ENCODE measurements around the gene PLXNA1.
A peak's percentile ranks its signal among the peaks of the same experiment; 100 is the strongest.

PLXNA1 gene

DNA sequence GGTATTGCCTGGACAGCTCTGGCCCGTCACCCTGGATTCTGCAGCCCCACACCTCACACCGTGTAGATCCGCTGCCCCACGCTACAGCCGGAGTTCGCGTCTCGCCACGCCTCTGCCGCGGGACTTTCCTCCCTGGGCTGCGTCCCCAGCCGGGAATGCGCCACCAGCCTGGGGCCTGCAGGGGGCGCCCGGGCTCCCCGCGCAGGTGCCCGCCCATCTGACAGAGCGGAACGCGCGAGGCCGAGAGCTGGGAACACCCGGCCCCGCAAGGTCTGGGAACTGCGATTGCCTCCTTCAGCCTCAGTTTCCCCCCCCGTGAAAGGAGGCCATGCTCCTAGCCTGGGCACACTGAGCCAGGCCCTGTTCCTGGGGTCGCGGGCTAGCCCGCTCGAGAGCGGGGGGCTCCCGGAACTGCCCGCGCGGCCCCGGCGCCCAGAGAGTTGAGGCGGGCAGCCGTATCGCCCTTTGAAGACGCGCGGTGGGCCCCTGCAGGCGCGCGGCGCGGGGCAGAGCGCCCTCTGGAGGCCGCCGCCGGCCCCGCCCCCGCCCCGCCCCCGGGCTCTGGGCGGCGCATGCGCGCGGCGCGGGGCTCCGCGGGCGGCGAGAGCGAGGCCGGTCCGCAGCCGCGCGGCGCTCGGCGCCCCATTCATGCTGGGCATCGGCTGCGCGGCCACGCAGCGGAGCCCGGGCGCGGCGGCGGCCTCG is at the start of gene PLXNA1:
TSS of gene PLXNA1 (plus strand) at position 645 of the 705 bp plus-strand sequence. CDS start 5,479 bp downstream, outside the sequence.
- peak; percentile 96 for DNase-seq

DNA sequence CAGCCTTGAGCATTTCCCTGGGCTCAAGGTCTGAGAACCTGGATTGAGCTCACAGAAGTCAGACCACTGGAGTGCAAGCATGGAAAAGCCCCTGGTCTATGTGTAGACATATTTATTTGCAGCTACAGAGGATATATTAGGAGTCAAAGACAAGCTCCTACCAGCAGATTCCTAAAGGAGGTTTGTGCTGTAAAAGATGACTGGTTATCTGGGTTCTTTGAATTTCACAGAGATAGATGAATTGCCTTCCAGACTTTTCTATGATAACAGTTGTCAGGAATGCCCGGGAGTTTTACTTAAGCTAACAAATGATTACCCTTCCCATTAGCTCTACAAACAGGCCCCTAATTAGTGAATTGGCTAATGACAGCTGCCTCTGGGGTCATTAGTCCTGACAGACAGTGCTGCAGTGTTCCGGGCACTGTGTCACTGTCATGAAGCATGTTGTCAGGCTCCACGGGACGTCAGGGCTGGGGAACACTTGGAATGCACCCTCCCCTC is 48.8 kb upstream of the PLXNA1 start:
- DNase-seq, result no peak

DNA sequence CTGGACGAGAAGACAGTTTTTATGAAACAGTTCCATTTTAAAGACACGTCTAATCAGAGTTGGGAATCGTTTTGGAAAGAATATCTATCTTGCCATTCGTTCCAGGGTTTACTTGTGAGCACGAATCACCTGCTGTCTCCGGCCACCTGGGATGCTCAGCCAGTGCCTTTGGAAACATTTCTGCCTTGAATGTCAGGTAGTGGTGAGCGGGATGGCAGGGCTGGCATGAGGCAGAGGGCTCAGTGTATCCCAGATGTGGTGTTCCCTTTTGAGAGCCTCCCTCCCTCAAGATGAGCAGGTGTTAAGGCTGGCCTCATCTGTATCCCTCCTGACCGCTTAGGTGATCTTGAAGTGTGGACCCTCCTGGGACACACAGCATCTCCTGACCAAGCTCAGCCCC is 47.9 kb upstream of the PLXNA1 start:
- no peak for DNase-seq

DNA sequence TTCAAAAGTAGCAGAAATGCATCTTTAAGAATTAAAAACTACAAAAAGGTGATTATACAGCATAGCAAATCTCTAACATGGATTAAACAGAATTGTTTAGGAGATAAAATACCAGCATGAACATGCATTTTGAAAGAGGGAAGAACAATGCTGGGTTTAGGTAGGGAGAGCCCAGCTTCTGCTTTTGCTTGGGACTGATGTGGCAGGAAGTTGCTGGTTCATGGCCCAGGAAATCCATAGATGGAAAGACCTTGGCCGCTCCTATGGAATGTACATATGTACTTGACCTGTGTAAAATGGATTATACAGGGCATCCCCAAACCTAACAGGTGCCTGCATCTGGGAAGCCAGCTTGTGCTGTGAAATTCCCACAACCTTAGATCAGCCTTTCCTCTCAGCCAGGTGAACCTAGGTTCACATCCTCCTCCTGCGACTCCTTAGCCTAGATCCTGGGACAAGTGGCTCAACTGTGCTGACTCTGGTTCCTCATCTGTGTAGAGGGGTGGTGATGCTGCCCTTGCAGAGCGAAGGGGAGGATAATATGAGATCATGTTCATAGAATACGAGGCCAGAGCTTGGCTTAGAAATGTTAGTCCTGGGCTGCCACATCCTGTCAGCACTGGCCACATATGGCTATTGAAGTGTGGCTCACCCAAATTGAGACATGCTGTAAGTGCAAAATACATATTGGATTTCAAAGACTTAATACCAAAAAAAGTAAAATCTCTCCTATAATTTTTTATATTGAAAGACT is 47.0 kb upstream of the PLXNA1 start:
- DNase-seq, result no peak

DNA sequence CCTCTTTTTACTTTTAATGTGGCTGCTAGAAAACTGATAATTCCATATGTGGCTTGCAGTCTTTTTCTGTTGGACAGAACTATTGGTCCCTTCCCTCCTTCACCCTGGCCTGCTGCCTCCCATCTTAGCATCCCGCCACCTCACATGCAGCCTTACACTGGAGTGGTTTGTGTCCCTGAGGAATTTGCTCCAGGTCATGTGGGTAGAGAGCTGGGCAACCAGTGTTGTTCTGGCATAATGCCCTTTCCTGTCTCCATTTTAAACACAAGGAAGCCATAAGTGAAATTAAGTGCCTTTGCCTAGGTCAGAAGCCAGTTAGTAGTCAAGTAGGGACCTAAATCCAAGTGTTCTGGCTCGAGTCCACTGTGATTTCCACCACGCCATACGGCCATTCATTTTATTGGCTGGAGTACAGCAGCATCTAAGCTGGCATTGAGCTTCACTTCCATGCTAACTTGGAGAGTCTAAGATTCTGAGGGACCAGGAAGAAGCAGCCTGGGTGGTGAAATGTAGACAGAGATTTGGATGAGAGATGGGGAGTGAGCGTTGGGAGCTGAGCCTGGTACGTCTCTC is 46.0 kb upstream of the PLXNA1 start:
- no peak for DNase-seq

DNA sequence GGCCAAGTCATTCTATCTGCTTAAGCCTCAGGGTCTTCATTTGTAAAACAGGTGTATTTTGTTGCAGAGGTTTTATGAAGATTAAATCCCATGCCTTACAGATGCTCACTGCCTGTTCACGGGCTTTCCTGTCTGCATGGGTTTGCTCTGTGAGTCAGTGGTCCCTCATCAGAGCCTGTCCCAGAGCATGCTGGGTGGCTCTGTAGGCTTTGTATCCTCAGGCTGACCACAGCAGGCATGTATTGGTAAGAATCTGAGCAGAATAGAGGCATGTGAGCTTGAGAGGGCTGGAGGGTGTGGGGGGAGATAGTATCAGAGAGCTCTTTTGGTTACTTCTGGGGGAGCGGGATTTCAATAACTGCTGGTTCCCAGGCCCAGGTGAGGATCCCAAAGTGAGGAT is 45.4 kb upstream of the PLXNA1 start:
- DNase-seq, result no peak

DNA sequence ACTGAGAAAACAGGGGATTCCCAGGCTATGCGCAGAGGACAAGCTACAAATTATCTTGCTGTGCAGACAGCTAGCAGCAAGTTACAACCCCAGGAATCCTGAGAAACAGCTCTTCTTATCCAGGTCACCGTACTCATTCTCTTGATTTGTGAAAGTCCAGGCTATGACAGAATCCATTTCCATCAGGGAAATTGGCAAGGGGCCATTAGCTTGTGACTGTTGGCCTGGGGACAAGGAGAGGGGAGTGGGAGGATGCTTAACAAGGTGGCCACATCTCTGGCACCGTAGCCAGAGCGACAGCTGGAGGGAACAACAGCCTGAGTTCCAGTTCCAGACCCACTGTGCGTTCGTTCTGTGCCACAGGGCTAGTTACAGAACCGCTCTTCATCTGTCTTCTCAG is 44.9 kb upstream of the PLXNA1 start:
- no peak for DNase-seq

DNA sequence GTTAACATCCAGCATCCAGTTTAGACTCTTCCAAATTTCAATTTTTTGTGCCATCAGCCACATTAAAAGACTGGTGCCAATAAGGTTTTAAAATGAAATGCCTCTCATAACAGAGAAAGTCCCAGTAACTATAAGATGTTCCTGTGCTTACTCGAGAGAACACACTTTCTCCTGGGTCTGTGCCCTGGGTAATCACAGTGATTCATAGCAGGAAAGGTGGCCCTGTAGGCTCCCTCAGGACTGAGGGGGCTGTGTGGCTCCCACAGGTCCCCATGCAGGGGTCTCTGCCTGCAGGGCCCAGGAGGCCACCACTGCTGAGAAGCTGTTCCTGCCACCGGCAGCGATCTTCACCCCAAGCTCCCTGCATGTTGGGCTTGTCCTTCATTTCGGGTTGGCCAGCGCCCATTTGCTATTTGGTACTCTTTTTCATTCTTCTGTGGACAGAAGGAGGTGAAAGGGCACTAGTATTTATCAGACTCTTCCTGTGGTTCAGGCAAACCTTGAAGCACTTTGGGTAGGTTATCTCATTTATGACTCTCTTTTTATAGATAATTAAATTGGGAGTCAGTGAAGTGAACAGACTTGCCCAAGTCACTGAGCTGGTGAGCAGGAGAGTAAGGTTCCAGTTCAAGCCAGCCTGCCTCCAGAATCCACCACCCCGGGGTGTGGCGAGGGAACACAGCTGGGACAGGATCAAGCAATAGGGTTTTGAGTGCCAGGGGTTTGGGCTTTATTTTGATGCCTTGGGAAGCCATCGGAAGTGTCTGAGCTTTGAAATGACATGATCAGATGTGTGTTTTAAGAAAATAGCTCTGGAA is 44.2 kb upstream of the PLXNA1 start:
- no peak for DNase-seq

DNA sequence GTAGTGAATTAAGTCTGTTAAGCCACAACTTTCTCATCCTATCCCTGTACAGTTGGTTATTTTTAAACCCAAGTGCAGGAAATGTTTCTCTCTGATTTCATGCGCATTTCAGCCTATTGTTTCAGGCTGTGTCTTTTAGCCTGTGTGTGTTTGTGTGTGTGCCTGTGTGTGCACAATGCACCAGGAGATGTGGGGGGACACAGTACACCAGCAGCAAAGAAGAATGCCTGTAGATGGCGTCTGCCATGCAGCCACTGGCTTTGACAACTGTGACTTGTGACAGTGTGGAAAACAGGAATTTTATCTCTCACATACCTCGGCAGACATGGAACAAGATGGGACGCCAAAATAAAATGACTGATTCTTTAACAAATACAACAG is 43.6 kb upstream of the PLXNA1 start:
- no peak for DNase-seq

DNA sequence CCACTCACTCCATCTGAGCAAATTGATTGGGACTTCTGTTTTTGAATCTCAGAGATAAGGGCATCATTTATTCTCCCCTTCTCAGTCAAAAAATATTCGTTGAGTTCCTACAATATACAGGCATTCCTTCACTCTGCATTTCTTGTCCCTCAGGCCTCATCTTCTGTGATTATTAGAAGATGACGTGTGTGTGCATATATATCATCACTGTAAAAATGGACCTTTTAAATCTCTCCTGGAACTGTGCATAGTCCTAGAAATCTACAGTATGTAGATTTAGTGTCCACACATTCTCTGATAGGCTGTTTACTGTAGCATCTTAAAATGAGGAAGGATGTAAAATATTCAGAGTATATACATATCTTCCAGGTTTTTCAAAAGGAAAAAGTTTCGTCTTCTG is 43.2 kb upstream of the PLXNA1 start:
- no peak for DNase-seq

DNA sequence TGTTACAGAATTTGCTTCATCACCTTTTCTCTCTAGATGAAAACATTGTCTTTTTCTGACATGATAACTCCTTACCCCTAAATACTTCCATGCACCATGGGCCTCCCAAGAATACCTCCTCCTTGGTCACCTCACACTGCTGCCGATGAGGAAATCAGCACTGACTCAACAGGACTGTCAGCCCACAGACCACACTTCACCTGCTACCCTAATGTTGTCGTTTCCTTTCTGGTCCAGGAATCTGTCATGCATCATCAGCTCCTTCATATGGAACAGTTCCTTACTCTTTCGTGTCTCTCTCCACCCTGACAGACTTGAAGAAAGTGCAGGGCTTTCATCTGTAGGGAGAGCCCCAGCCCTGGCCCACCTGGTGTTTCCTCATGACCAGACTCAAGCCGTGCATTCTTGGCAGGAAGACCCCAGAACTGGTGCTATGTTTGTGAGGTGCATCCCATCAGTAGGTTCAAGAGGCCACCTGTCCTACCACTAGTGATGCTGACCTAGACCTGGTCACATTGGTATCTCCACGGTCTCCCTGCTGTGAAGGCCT is 41.1 kb upstream of the PLXNA1 start:
- no peak for DNase-seq

DNA sequence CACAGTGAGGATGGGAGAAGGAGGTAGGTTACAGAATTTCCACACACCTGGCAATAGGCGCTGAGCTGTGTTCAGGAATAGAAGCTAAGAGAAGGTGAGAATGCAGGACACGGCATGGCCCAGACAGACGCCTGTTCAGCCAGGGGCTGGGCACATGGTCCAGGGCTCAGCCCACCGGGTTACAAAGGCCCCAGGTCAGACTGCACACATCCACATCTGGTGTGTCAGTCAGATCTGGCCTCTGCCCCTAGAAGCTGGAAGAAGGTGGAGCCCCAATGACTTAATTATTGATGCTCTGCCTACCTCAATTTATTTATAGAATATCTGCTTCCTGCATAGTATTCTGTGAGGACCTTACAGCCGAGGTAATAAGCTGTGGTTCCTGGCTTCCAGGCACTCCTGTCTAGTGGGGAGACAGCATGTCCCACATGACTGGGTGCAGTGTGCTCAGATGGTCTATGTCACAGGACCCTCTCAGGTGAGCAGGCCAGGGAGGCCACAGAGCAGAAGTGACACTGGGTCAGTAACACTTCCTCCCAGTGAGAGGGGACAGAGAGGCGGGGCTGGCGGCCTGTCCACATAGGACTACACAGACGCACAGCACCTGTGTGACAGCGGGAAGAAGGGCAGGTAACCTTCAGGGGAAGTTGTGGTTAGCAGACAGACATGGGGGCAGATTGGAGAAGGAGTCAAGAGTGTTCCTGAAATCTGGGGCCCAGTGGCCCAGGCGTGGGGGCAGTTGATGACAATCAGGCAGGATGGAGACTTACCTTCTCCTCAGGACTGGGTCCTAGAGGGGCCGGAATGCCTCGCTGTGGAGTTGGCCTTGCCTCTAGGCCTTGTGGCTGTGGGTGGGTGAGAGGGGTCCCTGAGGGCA is 38.6 kb upstream of the PLXNA1 start:
- no peak for DNase-seq

DNA sequence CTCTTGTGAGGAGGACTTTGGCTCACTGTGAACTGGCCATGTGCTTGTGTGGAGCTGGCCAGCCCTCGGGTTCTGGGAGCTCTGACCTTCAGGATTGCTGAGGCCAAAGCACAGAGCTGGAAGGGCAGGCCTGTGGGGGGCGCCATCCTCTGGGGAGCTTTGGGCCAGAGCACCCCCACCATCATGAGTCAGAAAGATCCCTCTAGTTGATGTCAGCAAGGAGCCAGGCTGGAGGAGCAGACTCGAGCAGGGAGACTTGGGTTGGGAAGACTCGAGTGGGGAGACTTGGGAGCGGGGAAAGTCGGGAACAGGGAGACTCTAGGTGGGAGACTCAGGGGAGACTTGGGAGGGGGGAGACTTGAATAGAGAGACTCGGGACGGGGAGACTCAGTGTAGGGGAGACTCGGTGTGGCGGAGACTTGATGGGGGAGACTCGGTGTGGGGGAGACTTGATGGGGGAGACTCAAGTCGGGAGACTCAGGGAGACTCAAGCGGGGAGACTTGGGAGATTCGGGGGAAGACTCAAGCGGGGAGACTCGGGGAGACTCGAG is 37.7 kb upstream of the PLXNA1 start:
- DNase-seq, result no peak

DNA sequence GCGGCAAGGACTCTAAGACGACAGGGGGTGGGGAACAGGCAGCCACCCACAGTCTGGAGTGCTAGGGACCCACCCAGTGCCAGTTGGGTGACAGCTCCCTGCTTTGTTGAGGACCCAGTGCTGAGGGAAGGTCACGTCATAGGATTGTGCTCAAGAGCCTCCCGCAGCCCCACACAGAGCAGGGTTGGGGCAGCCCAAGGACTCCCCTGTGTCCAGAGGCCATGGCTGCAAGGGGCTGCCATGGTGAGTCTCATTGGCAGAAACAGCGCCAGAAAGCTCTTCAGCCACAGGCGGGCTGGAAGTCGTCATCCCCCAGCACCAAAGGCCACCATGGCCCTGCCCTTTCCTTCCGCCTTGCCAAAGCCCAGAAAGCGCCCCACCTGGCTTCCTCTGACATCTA is 37.0 kb upstream of the PLXNA1 start:
- no peak for DNase-seq

DNA sequence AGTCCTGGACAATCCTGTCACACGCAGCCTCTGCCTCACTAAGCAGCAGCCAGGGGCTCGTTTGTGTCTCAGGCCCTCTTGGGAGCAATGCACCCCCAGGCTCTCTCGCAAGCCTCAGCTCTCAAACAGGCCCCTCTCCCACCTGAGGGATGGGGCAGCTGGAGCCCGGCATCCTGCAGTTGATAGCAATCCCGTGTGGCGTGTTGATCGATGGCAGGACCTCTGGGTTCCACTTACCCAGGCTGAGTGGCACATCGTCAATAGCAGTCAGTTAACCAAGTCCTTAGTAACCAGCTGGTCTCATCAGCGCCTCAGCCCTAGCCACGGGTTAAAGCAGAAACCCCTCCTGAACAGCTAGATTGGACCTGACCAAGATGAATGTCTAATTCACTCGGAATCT is 36.5 kb upstream of the PLXNA1 start:
- no peak for DNase-seq

DNA sequence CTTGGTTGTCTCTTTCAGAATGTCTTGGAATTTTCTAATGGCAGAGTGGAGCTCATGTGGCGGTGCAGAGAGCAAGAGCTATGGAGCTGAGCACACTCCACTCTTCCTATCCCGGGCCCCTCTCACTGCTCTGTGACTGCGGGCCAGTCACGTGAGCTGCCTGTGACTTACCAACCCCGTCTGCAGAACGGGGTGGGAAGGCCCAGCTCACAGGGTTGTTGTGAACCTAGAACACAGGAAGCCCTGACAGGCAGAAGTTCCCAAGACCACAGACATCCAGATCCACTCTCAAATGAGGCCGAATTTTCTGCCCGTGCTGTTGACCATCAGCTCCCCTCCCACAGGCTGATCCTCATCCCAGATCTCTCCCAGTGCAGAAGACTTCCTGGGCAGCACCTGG is 35.5 kb upstream of the PLXNA1 start:
- no peak for DNase-seq

DNA sequence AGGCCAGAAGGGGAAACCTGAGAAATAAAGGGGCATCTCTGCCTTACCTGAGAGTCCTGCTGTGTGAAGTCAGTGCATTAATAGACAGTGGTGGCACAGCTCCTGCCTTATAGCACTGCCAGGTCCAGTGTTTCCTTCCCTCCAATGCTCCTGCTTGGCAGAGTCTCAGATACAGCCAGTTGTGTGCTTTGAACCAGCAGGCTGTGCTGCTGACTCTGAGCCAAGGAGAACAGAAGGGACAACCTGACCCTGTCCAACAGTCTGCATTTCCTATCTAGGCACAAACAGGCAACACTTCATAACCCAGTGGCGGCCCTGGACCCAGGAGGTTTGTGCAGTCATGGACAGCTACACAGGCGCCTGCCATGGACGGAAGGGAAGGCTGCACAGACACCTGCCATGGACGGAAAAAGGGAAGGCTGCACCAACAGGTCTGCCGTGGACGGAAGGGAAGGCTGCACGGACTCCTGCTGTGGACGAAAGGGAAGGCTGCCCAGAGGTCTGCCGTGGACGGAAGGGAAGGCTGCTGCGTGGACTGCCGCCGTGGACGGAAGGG is 33.9 kb upstream of the PLXNA1 start:
- no peak for DNase-seq

DNA sequence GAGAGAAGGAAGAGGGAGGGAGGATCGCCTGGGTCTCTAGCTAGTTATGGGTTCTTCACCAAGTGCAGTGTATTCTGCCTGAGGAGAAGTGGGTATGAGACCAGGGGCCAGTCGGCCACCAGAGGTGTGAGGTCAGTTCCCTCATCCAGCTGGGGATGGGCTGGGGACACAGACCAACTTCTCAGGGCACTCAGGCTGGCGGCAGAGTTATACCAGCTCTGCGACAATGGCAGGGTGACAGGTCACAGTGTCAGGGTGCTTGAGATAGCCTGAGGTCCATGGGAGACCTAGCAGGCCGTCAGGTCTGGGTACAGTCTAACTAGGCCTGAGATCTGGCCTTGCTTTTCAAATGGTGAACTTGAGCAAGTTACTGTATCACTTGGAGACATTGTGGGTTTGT is 31.4 kb upstream of the PLXNA1 start:
- no peak for DNase-seq

DNA sequence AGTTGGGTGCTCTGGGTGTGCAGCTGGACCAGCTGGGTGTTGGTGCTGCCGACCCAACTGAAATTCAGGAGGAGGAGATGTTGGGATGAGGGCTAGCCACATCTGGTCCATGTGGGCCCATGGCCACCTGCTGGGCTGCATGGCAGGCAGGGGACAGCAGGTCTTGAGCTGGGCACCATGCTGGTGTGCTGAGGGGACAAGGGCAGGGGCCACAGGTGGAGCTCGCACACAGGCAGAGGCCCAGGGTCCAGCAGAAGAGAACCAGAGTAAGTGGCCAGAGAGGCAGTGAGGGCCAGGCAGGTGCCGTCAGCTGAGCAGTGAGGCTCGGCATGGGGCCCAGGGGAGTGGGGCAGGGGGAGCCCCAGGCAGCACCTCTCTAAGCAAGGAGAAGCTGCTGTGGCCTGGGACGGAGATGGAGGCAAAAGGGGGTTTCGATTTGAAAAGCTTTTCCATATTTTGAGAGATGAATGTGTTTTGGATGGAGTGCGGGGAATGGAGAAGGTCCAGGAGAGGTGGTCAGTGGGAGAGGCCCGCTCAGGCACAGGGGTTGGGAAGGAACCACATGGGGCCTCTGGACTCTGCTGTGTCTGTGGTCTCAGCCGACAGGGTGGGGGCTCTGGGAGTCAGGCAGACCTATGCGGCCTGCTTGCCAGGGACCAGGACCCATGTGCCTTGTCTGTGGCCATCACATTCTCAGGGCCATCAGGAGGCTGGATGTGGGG is 30.5 kb upstream of the PLXNA1 start:
- DNase-seq, result no peak

DNA sequence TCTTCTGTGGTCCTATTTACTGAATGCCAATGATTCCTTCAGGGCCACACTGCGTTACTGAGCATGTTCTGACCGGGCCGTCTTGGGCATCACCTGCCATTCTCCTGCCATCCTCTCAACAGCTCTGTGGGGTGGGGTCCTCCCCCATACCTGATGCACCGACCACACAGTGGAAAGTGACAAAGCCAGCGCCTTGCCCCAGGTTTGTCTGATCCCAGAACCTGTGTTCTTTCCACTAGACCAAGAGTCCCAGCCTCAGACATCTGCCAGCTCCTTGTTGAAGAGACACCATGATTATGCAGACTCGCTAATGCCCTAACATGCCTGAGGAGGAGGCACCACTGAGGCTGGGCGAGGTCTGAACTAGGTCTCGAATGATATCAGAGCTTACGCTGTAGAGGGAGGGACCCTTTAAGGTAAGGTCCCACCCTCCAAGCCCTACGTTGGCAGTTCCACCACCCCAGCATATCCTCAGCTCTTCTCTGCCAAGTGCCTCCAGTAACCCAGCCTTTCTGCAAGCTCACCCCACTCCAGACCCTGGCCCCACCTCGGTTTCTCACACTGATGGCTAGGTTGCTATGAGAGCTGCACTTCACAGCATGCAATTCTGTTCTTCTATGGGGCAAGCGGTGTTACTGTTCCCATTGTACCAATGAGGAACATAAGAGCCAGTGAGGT is 29.8 kb upstream of the PLXNA1 start:
- DNase-seq, result no peak

Measured in activated CD8-positive, alpha-beta memory T cell treated with anti-CD3 and anti-CD28 coated beads for 24 hours (primary cell).